DND-41 (cell line): ENCODE data around the gene OR1D5.

ENCODE experiments used
- EZH2 ChIP-seq: IDR thresholded peaks from 3 replicates; pipeline ENCODE4 v1.6.1; 2012; ENCODE audit warnings: borderline replicate concordance, low read depth, mild to moderate bottlenecking, moderate library complexity, low read length, inconsistent platforms; ENCODE audit not compliant: severe bottlenecking
- TF ChIP-seq, protein P1 (sequence below): IDR thresholded peaks from 2 replicates; pipeline ENCODE4 v1.5.1; 2012; ENCODE audit warnings: borderline replicate concordance, low read length, moderate library complexity, mild to moderate bottlenecking; ENCODE audit not compliant: poor library complexity, severe bottlenecking; ENCODE audit errors: extremely low read depth

- TF ChIP-seq, protein P1, sequence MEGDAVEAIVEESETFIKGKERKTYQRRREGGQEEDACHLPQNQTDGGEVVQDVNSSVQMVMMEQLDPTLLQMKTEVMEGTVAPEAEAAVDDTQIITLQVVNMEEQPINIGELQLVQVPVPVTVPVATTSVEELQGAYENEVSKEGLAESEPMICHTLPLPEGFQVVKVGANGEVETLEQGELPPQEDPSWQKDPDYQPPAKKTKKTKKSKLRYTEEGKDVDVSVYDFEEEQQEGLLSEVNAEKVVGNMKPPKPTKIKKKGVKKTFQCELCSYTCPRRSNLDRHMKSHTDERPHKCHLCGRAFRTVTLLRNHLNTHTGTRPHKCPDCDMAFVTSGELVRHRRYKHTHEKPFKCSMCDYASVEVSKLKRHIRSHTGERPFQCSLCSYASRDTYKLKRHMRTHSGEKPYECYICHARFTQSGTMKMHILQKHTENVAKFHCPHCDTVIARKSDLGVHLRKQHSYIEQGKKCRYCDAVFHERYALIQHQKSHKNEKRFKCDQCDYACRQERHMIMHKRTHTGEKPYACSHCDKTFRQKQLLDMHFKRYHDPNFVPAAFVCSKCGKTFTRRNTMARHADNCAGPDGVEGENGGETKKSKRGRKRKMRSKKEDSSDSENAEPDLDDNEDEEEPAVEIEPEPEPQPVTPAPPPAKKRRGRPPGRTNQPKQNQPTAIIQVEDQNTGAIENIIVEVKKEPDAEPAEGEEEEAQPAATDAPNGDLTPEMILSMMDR: no peak
- TF ChIP-seq EZH2: no peak
Measured at GRCh38 chr17:3035968-3036280, 27.5 kb downstream of the OR1D5 start.
